ENCODE results near the gene MEGF11.

Gene MEGF11

DNA sequence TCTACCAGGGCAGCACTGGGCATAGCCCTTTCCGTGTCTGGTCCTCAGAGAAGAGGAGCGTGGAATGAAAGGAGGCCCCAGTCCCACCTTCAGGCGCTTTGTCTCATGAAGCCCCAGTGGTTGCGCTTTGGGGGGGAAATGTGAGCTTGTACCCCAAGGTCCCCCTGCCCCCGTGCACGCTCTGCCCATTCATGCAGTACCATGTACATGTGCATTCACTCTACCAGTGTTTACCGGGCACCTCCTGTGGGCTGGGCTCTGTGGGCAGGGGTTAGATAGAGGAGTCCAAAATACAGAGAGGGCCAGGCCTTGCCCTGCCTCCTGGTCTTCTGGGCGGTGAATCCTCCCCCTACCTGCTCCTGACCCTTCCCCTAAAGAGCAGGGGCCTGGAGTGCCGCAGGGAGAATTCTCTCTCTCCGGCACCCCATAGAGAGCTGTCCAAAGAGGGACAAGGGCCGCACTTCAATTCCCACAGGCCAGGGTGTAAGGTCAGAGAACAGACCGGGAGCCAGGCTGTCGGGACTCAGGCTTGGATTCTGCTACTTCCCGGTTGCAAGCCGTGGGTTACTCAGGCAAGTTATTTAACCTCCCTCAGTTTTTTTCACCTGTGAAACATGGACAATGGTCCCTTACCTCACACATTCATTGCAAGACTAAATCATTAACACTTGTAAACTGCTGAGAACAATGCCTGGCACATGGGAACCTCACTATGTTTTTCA, 153.4 kb downstream of the MEGF11 start:
- Histone ChIP-seq H3K36me3 (ENCODE audit: control insufficient read depth, insufficient read depth, low read length) (no peaks in the 10 kb centered on the region), H3K4me3 (ENCODE audit: low read depth, low read length) (no peak overlapping the region), H3K4me2 (ENCODE audit: low read length) (no peak overlapping the region), H3K79me2 (no peaks in the 10 kb centered on the region), H3K27ac (no peak overlapping the region), H3K4me1 (no peaks in the 10 kb centered on the region), H3K9ac (no peak overlapping the region), H2AFZ (no peak overlapping the region), H3K9me3 (ENCODE audit: control insufficient read depth, low read length) (no peaks in the 10 kb centered on the region), H3K27me3 (ENCODE audit: control insufficient read depth, insufficient read depth, low read length) (no peaks in the 10 kb centered on the region)
- TF ChIP-seq, protein P1, sequence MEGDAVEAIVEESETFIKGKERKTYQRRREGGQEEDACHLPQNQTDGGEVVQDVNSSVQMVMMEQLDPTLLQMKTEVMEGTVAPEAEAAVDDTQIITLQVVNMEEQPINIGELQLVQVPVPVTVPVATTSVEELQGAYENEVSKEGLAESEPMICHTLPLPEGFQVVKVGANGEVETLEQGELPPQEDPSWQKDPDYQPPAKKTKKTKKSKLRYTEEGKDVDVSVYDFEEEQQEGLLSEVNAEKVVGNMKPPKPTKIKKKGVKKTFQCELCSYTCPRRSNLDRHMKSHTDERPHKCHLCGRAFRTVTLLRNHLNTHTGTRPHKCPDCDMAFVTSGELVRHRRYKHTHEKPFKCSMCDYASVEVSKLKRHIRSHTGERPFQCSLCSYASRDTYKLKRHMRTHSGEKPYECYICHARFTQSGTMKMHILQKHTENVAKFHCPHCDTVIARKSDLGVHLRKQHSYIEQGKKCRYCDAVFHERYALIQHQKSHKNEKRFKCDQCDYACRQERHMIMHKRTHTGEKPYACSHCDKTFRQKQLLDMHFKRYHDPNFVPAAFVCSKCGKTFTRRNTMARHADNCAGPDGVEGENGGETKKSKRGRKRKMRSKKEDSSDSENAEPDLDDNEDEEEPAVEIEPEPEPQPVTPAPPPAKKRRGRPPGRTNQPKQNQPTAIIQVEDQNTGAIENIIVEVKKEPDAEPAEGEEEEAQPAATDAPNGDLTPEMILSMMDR (IDR thresholded peaks at IDR 0.05), result no peak

DNA sequence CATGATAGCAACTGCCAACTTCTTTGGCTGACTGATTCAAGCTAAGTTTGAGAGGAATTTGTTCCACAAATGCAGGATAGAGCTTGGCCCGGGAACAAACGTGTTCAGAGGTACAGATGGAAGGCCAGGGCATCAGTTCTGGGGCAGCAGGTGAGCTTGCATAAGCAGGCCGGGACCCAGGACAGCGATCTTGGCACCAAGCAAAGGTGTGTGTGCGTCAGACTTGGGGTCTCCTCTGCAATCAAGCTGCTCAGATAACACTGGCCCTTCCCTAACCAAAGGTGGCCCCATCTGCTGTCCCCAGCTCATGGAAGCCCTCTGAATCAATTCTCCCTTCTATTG, 155.6 kb downstream of the MEGF11 start:
- no peaks in the 10 kb centered on the region for H3K79me2 ChIP-seq
- TF ChIP-seq, protein P1 (IDR thresholded peaks at IDR 0.05), result no peak
- no peak overlapping the region for H2AFZ ChIP-seq
- H3K4me3 ChIP-seq (ENCODE audit: low read depth, low read length), result no peak overlapping the region
- no peak overlapping the region for H3K9ac ChIP-seq
- no peak overlapping the region for H3K27ac ChIP-seq
- H3K9me3 ChIP-seq (ENCODE audit: control insufficient read depth, low read length), result no peaks in the 10 kb centered on the region
- H3K27me3 ChIP-seq (ENCODE audit: control insufficient read depth, insufficient read depth, low read length), result no peaks in the 10 kb centered on the region
- no peak overlapping the region for H3K4me2 ChIP-seq (ENCODE audit: low read length)
- H3K36me3 ChIP-seq (ENCODE audit: control insufficient read depth, insufficient read depth, low read length), result no peaks in the 10 kb centered on the region
- H3K4me1 ChIP-seq, result no peaks in the 10 kb centered on the region

DNA sequence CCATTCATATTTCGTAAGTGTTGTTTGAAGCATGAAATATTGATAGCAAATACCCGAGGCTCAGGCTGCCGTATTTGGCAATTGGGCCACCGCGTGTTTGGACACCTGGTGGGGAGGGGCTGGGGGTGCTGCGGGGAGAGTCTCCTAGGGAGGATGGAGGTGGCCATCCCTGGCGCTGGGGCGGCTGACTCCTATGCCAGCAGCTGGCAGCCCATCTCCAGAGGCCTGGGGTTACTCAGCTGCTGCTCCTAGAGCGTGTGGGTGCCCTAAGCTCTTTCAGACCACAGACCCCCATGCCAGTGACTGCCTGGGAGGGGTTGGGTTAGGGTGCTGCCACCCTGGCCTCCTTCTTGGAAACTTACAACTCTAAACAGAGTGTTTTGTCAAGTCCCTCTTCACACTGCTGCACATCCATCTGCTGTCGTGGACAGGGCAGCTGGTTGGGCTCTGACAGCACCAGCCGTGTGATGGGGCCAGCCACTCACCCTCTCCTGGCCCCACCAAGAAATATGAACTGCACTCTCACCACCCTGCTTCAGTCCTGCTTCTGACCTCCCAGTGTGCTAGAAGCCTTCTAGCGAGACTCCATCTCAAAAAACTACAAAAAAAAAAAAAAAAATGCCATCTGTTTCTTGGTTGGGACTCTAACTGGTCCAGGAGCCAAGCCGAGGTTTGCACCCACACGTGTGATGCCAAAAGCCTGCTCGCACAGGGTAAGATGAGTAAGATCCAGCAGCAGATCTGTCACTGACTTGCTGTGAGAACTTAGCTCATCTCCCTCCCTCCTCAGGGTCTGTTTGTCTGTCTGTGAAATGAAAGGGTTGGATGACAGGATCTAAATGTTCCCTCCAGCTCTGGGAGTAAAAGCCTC, 156.2 kb downstream of the MEGF11 start:
- Histone ChIP-seq H3K4me2 (ENCODE audit: low read length) (no peak overlapping the region), H3K27me3 (ENCODE audit: control insufficient read depth, insufficient read depth, low read length) (no peaks in the 10 kb centered on the region), H3K36me3 (ENCODE audit: control insufficient read depth, insufficient read depth, low read length) (no peaks in the 10 kb centered on the region), H3K4me3 (ENCODE audit: low read depth, low read length) (no peak overlapping the region), H3K4me1 (no peaks in the 10 kb centered on the region), H3K9me3 (ENCODE audit: control insufficient read depth, low read length) (no peaks in the 10 kb centered on the region), H2AFZ (no peak overlapping the region), H3K79me2 (no peaks in the 10 kb centered on the region), H3K27ac (no peak overlapping the region), H3K9ac (no peak overlapping the region)
- TF ChIP-seq, protein P1 (IDR thresholded peaks at IDR 0.05), result no peak

DNA sequence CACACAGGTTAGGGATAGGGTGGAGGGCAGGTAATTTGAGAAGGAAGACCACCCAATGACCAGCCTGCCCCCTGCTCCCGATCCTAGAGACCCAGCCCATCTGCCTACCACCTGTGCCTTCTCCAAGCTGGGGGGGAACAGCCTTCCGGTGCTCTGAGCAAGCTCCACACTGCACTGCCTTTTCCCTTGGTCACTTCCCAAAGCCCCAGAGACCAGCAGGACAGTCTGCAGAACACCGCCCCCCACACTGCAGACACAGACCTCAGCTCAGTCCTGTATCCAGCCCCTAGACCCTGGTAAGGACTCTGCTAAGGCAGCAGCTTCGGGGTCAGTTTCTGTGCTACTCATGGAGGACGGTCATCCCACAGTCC, 156.9 kb downstream of the MEGF11 start:
- Histone ChIP-seq H3K79me2 (no peaks in the 10 kb centered on the region), H3K4me3 (ENCODE audit: low read depth, low read length) (no peak overlapping the region), H3K4me1 (no peaks in the 10 kb centered on the region), H2AFZ (no peak overlapping the region), H3K9me3 (ENCODE audit: control insufficient read depth, low read length) (no peaks in the 10 kb centered on the region), H3K9ac (no peak overlapping the region), H3K27ac (no peak overlapping the region), H3K36me3 (ENCODE audit: control insufficient read depth, insufficient read depth, low read length) (no peaks in the 10 kb centered on the region), H3K27me3 (ENCODE audit: control insufficient read depth, insufficient read depth, low read length) (no peaks in the 10 kb centered on the region), H3K4me2 (ENCODE audit: low read length) (no peak overlapping the region)
- TF ChIP-seq, protein P1 (IDR thresholded peaks at IDR 0.05), result no peak

Measured in parathyroid adenoma (tissue), 2 donors.